Astrocyte of the hippocampus (primary cell): ENCODE results near the gene ACOT7.
"Not testable (repeated sequence)": the region's sequence is repeated elsewhere in the genome, so short reads cannot be mapped to it uniquely, and the experiment has no call there.

Experiments
- DNase-seq: peaks from one replicate; pipeline ENCODE4 v3.0.0; 2011; ENCODE audit warnings: low read depth, low spot score

The ACOT7 gene

DNA sequence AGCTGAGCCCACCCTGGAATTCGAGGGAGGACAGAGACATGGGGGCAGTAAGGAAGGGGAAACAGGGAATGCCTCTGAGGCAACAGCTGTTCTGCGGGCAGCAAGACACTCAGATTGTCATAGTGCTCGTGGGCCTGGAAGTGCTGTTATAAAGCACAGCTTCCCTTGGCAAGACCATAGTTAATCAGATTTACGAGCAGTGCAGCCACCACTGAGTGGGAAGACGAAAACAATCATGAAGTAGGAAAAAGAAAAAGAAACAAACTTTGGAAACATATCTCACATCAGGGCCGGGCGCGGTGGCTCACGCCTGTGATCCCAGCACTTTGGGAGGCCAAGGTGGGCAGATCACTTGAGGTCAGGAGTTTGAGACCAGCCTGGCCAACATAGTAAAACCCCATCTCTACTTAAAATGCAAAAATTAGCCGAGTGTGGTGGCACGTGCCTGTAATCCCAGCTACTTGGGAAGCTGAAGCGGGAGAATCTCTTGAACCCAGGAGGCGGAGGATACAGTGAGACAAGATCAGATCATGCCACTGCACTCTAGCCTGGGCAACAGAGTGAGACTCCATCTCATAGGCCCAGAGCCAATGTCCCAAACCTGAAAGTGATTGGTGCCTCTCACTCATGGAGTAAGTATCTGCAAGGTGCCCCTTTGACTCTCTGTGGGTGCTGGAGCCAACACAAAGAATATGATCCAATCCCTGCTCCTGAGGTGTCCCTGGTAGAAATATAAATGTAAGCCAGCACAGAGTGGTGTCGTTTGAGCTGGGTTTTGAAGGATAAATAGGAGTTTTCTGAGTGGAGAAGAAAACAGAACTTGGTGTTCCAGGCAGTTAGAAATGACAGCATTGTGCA lies 77.1 kb downstream of the ACOT7 start:
- DNase-seq, result no peak

DNA sequence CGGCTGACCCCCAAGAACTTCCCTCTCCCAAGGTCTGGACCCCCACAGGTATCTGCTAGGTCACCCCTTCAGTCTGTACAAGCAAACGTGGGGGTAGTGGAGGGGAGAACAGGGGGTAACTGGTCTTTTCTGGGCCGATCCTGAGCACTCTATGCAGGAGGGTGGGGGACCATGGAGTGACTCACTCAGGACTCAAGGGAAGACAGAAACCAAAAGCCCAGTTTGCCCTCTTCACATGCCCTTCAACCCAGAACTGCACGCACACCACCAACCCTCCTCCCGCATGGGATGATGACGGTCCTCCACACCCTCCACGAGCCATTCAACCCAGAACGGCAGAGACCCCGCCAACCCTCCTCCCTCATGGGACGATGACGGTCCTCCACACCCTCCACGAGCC lies 79.1 kb downstream of the ACOT7 start:
- DNase-seq, result no peak

DNA sequence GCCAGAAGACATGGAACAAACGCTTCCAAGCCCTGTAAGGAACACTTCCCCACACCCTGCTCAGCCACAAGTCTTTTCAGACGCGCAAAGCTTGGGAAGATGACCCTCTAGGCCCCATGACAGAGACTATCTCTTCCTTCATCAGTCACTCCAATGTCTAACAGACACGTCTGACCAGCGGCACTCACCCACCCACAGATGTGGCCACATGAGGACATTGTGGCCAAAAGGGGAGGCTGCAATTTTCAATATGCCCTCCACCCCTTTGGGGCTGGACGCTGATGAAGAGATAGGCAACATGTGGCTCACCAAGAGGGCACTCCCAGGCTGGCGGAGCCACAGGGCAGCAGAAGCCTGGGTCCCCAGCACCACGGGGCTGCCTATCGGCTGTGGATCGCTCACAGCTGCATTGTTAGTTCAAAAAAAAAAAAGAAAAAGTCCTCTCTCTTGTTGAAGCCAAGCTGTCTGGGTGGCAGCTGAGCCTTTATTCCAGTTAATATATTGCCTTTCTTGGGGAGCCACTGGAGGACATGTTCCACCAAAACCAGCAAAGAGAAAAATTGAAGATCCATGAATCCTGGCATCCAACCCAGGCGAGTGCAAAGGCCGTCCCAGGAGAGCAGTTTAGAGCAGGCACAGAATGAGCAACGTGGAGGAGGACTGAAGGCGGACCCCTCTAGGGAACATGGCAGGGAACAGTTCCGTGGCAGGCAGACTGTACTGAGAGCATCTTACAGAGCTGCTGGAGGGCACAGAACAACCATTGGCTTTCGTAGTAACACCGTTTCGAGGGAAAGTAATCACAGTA lies 80.0 kb downstream of the ACOT7 start:
- DNase-seq, result no peak

DNA sequence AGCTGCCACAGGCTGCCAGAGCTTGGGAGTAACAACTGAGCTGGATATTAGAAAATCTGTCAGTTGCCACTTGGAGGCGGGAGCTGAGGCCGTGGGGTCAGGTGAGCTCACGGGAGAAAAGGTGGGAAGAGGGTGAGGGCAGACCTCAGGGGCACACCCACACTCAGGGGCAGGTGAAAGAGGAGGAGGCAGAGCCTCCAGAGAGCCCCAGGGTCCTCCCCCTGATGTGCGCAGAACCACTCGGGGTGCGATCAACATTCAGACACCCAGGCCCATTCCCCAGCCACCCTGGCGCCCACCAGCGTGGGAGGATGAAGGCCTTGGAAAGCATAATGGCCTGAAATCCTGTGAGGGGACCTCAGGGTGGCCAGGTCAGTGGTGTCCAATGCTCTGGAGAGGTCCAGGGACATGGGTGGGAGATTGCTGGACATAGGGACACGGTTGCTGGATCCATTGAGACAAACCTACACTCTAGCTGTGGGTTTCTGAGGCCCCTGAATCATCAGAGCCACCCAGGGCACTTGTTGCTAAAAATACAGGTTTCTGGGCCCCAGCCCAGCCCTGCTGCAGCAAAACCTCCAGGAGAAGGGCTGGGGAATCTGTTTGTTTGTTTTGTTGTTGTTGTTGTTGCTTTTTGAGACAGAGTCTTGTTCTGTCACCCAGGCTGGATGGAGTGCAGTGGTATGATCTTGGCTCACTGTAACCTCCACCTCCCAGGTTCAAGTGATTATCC lies 83.3 kb downstream of the ACOT7 start:
- no peak for DNase-seq

DNA sequence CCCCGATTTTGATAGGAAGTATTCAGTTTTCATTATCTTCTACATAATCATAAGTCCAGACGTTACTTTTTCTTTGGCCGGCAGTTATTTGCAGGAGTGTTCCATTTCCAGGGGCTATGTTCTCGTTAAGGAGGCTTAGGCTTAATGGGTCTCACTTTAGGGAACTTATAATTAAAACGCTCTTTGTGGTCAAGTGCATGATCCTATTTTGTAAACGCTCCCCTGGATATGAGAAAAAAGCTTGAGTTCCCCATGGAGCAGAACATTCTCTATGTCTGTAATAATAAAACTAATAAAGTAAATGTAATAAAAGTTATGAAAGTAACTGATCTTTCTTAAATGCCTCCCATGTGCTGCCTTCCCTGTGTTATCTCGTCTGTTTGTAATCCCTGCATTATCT lies 84.0 kb downstream of the ACOT7 start:
- no peak for DNase-seq

DNA sequence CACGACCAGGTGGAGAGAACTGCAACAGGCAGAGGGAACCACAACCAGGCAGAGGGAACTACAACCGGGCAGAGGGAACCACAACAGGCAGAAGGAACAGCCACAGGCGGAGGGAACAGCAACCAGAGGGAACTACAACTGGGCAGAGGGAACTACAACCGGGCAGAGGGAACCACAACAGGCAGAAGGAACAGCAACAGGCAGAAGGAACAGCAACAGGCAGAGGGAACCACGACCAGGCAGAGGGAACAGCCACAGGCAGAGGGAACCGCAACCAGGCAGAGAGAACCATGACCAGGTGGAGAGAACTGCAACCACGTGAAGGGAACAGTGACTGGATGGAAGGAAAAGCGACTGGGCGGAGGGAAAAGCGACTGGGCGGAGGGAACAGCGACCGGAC lies 85.1 kb downstream of the ACOT7 start:
- no peak for DNase-seq

DNA sequence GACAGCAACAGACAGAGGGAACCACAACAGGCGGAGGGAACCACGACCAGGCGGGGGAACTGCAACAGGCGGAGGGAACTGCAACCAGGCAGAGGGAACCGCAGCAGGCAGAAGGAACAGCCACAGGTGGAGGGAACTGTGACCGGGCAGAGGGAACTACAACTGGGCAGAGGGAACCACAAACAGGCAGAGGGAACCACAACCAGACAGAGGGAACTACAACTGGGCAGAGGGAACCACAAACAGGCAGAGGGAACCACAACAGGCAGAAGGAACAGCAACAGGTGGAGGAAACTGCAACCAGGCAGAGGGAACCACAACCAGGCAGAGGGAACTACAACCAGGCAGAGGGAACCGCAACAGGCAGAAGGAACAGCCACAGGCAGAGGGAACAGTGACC lies 85.9 kb downstream of the ACOT7 start:
- not testable (repeated sequence) for DNase-seq

DNA sequence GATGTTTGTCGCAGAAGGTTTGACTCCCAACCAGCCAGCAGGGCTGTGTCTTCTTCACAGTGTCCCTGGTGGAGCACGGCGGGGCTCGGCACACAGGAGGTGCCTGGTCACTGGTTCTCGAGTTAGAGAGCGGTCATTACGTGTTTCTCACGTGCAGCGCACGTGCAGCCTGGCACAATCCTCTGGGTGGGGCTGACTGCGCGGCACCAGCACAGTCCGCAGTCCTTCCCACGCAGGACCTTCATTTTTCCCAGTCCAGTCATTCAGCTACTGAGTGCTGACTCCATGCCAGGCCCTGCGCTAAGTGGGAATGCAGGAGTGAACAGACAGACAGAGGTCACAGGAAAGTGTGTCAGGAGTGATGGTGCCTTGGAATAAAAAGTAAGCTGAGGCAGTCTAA lies 86.5 kb downstream of the ACOT7 start:
- no peak for DNase-seq

DNA sequence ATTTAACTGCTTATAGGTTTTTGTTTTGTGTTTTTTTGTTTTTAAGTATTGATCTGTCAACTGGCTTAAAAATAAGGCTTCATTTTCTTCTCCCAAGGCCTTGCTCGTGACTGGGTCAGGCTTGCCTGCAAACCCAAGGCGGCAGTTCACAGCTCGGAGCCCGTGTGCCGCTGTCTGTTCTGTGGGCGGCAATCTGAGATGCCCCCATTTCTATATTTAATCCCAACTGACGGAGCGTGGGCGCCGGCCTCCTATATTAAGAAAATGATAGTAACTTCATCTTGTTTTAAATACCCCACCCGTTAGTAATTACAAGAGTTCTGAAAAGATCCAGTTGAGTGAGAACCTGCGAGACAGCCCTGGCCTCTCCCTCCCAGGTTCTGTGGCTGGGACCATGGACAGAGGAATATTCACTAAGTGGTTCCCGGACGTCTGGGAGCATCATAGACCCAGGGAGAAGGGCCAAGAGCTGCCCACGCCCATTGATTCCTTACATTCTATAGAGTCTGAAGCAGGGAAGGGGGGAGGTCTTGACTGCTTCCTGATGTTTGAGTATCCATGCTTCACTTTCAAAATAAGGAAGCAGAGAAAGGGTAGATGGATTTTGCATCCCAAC lies 90.1 kb downstream of the ACOT7 start:
- no peak for DNase-seq

DNA sequence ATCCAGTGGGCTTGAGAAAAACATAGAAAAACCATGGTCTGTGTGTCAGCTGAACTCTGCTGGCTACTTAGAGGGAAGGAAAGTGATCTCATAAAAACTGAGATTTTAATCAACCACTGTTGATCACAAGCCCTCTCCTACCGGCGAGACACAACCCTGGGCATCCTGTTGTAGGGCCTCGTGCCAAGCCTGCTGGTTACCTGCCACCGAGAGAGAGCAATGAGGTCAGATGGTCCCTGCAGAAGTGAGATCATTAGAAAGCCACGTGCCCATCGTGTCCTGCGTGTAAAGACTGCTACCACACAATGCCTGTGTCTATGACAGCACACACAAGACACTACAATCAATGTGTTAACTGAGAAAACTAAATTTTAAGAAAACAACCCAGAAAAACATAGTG lies 91.0 kb downstream of the ACOT7 start:
- no peak for DNase-seq

DNA sequence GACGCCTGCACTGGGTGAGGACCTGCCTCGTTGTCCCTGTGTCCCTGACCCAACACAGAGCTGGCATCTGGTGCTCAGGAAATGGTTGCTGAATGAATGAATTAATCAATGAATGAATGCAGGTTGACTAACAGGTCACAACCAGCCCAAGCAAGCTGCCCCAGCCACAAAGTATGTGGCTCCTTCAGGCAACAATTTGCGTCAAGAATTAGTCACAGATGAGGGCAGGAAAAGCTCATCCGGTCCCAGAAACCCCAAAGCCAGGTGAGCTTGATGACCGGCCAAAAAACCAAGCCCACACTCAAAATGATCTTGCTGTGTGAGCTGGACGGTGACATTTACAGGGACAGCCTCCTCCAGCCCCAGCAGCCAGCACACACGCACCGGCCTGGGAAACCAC lies 92.0 kb downstream of the ACOT7 start:
- peak; percentile 36 for DNase-seq

DNA sequence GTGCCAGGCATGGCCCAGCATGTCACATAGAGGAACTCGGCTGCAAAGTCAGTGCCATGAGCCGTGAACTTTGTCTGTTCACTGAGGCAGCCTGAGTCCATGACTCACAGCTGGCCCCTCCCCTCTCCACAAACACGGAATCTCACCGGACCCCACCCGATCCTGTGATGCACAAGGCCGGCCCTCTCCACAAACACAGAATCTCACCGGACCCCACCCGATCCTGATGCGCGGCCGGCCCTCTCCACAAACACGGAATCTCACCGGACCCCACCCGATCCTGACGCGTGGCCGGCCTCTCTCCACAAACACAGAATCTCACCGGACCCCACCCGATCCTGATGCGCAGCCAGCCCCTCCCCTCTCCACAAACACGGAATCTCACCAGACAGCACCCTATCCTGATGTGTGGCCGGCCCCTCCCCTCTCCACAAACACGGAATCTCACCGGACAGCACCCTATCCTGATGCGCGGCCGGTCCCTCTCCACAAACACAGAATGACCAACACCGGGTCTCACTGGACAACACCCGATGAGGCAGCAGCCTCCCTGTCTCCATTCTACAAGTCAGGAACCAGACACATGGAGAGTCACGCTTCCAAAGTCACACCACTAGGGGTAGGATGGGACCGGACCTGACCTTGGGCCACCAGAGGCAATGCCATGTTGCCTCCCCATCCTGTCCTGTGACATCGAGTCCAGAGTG lies 93.1 kb downstream of the ACOT7 start:
- no peak for DNase-seq

DNA sequence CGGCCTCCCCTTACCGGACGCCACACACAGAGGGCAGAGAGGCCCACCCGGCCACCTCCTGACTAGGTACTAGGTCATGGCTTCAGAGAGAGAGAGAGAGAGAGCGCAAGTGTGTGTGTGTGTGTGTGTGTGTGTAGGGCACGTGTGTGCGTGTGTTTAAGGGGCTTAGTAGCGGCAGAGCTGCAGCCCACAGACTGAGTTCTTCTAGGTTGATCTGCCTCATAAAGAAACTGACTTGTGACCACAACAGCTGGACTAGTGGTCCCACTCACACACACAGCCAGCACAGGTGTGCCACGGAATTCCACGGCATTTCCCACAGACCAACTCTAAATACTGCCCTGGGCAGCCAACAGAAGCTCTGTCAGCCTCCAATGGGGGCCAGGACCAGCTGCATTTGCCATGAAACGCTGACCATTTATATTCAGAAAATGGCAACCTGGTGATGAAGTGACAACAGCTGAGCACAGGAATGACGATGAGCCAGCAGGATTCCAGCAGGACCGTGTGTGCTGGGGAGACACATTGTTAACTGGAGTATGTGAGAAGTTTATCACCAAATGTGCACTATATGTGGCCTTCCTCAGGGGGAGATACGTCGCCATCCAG lies 93.9 kb downstream of the ACOT7 start:
- no peak for DNase-seq

DNA sequence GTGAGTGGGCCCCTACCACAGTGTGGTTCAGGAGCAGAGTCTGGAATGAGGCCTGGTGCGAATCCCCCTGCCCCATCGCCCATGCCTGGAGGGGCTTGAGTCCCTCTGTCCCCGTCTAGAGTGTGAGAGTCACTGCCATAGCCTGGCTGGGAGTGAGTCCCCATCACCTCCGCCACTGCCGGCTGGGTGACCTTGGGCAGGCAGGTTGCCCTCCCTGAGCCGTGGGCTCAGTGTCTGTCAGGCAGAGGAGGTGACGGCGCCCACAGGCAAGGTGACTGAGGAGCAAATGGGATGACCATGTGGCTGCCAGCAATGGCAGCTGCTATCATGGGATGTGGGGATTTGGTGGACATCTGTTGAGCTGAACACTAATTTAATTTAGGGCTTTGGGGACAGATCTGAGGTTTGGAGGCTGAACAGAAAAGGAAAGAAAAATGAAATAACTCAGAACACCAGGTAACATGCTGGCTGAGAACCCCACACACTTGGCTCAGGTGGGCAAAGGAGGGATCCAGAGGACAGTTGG lies 94.6 kb downstream of the ACOT7 start:
- no peak for DNase-seq

DNA sequence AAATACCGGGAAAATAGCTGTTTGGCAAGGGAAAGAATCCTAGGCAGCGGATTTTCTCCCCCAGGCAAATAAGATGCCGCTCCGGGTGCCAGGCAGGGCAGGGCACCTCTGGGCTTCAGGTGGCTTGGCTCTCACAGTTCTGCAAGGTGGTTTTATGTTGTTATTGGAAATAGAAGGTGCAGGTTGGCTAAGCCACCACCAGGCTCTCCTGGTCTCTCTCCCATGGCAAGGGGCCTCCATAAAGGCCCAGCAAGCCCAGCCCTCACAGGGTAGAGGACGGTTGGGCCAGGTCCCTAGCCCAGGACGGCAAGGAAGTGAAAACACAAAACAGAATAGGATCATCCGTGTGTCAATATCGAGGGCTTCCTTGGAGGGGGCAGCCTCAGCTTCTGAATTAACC lies 95.0 kb downstream of the ACOT7 start:
- DNase-seq, result no peak

DNA sequence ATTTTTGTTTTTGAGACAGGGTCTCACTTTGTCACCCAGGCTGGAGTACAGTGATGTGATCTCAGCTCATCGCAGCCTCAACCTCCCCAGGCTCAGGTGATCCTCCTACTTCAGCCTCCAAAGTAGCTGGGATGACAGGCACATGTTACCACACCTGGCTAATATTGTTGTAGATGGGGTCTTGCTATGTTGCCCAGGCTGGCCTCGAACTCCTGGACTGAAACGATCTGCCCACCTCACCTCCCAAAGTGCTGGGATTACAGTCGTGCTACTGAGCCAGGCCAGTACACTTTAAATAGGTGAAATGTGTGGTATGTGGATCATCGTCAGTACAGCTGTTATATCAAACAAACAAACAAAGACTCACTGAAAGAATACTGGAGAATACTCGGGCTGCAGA lies 97.7 kb downstream of the ACOT7 start:
- DNase-seq, result no peak

DNA sequence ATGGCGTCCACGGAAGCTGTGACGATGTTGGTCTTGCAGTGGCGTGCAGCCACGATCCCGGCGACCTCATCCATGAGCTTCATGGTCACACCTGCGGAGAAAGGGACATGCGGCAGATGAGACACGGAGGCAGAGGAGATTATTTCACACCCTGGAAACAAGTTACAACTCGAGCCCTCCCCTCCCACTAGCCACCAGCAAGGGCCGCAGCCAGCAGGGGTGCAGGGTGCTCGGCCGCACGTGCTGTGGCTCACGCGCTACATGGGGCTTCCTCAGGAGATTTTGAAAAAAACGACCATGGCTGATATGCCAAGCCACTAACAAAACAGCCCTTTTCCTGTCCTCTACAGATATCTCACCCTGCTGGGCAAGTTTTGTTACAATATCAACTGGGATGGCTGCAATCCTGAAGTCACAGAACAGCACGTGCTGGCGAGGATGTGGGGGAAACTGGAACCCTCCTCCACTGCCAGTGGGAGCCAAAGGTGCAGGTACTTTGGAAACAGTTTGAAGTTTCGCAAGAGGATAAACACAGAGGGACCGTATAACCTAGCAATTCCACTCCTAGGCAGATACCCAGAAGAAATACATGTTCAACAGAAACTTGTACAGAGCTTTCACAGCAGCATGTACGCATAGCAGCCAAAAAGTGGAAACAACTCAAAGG lies 98.5 kb downstream of the ACOT7 start:
- no peak for DNase-seq

DNA sequence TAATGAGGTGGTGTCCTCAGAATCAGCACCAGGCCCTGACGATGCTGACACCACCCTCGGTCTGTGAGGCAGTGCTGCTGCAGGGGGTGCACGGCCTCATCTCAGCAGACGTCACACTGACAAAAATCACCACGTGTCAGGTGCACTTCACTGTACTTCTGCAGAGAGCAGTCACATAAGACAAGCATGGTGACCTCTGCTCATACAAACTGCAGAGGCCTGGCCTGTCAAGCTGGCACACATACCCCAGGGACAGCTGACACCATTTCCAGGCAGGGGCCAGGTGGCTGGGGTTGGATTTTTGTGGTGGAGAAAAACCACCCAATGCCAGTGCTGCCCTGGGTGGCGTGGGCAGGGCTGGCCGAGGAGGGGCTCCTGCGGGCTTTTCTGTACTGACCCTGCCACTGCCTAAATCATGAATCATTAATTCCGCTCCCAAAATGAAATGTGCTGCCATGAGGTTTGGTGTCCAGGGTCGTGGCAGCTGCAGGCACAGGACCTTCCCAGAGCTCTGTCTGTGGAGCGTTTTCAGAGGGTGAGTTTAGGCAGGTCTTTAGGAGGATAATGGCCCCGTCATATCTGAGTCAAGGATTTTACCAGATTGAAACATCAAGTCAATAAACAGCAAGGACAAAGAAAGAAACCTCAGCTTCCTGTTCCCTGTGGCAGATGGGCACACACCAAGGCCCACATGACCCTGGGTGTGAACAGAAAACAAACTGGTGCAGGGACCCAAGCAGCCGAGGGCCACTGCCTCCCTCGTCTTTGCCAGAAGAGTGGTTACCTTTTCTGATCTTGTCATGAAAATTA lies 99.3 kb downstream of the ACOT7 start:
- DNase-seq, result no peak

DNA sequence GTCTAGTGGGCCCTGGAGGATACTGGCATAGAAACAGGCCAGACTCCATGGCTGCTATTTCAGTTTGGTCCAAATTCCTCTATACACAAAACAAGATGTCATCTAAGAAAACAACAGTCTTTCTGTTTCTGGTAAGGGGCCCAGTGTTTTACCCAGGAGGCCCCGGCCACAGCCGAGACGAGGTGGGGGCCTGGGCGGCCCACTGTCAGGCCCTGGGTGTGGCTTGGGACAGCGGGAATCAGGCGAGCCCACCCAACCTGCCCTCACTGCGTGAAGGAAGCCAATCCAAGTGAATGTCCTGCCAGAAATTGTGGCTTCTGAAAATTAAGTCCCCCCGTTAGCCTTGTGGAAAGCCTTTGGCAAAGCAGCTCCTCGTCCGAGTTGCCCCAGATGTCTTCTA lies 101.5 kb downstream of the ACOT7 start:
- no peak for DNase-seq
